Neural cell (in vitro differentiated cells): Measurements from ENCODE around the gene NCKAP5.

Source experiments
- CTCF ChIP-seq: fragments of 450-650 bp; IDR thresholded peaks from 2 replicates; pipeline ENCODE4 v1.5.1; 2014; ENCODE audit warnings: antibody characterized with exemption, mild to moderate bottlenecking, moderate library complexity; ENCODE audit not compliant: poor library complexity, severe bottlenecking
- EP300 ChIP-seq: fragments of 450-650 bp; conservative IDR thresholded peaks from 2 replicates; pipeline ENCODE4 v1.6.1; 2014; ENCODE audit warnings: antibody characterized with exemption, mild to moderate bottlenecking, moderate library complexity; ENCODE audit not compliant: poor library complexity, severe bottlenecking
- EZH2 ChIP-seq: fragments of 200-600, 300-800 bp; shearing (Covaris generic), sonication (generic); IDR thresholded peaks from 2 replicates; pipeline ENCODE4 v1.6.1; 2014; ENCODE audit warnings: antibody characterized with exemption, low read length, borderline replicate concordance, mild to moderate bottlenecking; ENCODE audit not compliant: insufficient read depth, poor library complexity, severe bottlenecking
- POLR2AphosphoS5 ChIP-seq: IDR thresholded peaks from 2 replicates; pipeline ENCODE4 v1.6.1; 2012
- TAF1 ChIP-seq: IDR thresholded peaks from 2 replicates; pipeline ENCODE4 v1.6.1; 2012; ENCODE audit warnings: low read depth

DNA sequence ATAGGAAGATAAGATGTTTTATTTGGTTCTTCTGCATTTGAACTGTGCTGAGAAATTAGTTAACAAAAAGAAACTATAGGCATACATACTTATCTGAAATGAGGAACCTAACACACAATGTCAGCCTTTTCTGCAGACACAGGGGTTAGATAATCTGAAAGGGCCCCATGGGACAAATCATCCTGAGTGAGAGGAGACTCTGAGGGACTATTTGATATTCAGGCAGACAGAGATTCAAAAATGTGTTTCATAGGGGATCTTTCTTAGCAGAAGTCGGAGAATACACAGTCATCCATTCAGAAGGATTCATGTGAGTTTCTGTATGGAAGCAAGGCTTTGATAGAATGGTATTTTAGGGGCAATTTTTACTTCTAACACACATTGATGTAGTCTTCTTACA, 79.1 kb downstream of the NCKAP5 start:
- TF ChIP-seq CTCF (no peak), POLR2AphosphoS5 (no peak), TAF1 (no peak), EZH2 (no peak), EP300 (no peak)
